Measurements from ENCODE around the gene GAB2. TPM values are rescaled to one million over a fixed set of nuclear protein-coding genes. Genes with fewer than 3 reads are reported as not detected.

Gene GAB2
- total RNA-seq, 2 experiments from 2014 or later = 7.1 to 7.5 TPM

GRCh38 chr11:78444726-78445125, 27.1 kb upstream of the GAB2 start:
- Mint-ChIP-seq H3K4me3 (no peak overlapping the region), H3K36me3 (peaks cover 5% of the 10 kb centered on the region), H3K9me3 (no peaks in the 10 kb centered on the region), H3K27ac (no peak overlapping the region), H3K4me1 (no peaks in the 10 kb centered on the region), H3K27me3 (no peaks in the 10 kb centered on the region)
- no peak for DNase-seq
- POLR2A ChIA-PET = no interaction called here
- no peak for ATAC-seq (ENCODE audit: low read depth)

DNA sequence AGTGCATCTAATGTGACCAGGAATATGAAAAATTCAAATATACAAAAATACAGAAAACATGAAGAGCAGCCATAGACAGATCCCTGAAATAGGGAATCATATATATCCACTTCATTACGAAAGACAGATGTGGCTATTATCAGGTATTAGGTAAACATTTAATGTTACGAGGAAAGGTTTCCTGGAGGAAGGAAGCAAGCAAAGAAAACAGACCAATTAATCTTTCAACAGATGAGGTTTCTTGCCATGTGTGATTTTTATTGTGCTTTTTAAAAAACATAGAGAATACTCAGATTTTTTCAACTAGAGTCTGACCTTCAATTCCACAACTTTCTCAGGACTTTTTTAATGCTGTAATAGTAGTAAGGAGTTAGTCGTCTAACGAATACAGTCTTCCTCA, 24.3 kb upstream of the GAB2 start:
- POLR2A ChIA-PET = no interaction called here
- Mint-ChIP-seq H3K27ac (no peak overlapping the region), H3K27me3 (no peaks in the 10 kb centered on the region), H3K9me3 (no peaks in the 10 kb centered on the region), H3K4me1 (no peaks in the 10 kb centered on the region), H3K4me3 (no peak overlapping the region), H3K36me3 (peaks cover 5% of the 10 kb centered on the region)
- ATAC-seq (ENCODE audit: low read depth) (no peak), DNase-seq (no peak)

DNA sequence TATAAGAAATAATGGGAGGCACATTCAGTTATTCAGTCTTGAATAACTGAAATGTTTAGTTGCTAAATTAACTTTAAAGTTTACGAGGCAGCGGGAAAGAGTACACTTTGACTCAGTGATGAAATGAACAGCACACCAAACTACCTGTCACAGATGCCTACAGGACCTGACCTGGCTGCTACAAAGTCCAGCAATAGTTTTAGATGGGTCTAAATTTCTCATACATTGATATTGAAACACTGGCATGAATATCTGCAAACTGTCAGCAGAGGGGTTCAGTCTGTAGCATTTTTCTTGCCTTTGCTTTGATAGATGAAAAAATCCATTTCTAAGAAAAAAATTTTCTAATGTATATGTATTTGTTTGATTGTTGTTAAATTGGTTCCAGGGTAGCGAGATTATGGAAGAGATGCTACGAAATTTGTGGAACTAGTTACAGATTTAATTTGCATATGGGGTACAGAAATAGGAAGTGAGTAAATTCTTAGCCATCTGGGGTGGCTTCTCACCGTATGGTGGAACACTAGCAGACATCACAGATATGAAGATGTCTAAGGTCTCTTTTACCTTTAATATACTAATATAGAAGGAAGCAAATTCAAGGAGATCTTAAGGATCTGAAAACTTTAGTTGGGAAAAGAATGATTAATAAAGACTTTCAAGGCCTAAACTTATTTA, 20.8 kb upstream of the GAB2 start:
- H3K4me1 Mint-ChIP-seq = no peaks in the 10 kb centered on the region
- ATAC-seq (ENCODE audit: low read depth) (no peak), DNase-seq (no peak)
- H3K4me3 Mint-ChIP-seq = no peak overlapping the region
- H3K36me3 Mint-ChIP-seq = peaks cover 5% of the 10 kb centered on the region
- H3K27me3 Mint-ChIP-seq = no peaks in the 10 kb centered on the region
- POLR2A ChIA-PET = no interaction called here
- peak overlapping the region; percentile 32 for H3K27ac Mint-ChIP-seq
- H3K9me3 Mint-ChIP-seq = no peaks in the 10 kb centered on the region

DNA sequence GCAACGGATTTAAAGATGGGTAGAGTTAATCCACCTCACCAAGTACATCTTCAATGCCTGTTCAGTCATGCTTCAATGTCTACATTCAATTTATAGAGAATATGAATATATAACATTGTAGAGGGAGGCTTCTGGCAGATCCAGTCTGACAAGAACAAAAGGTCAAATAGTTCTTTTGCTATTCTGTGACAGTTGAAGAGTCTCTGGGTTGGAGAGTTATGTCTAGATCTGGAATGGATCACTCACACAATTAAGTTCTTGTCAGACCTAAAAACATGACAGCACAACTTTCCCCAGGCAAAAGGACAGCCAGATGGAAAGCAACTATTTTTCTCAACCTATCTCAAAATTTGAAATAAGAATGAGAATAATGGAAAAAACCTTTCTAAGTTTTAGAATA, 15.3 kb upstream of the GAB2 start:
- Mint-ChIP-seq H3K4me1 (peaks cover 6% of the 10 kb centered on the region), H3K36me3 (peaks cover 2% of the 10 kb centered on the region), H3K9me3 (no peaks in the 10 kb centered on the region), H3K27ac (no peak overlapping the region), H3K4me3 (no peak overlapping the region), H3K27me3 (no peaks in the 10 kb centered on the region)
- POLR2A ChIA-PET = no interaction called here
- no peak for ATAC-seq (ENCODE audit: low read depth)
- DNase-seq = no peak

DNA sequence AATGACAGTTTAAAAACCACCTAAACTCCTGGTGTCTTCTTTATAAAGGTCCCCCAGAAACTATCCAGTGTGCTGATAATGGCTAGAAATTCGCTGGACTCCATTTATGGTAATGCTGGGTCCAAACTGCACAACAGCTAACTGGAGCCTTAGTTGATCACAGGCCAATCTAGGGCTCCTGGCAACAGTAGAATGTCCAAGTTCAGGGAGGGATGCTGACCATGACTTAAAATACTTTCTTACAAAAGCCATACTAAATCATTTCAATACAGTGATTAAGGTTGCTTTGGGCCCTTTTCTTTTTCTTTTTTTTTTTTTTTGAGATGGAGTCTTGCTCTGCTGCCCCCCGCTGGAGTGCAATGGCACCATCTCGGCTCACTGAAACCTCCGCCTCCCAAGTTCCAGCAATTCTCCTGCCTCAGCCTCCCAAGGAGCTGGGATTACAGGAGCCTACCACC, 14.5 kb upstream of the GAB2 start:
- Mint-ChIP-seq H3K9me3 (no peaks in the 10 kb centered on the region), H3K4me3 (no peak overlapping the region), H3K27me3 (no peaks in the 10 kb centered on the region), H3K27ac (no peak overlapping the region), H3K36me3 (peaks cover 2% of the 10 kb centered on the region), H3K4me1 (peaks cover 10% of the 10 kb centered on the region)
- POLR2A ChIA-PET = no interaction called here
- DNase-seq (no peak), ATAC-seq (ENCODE audit: low read depth) (no peak)

DNA sequence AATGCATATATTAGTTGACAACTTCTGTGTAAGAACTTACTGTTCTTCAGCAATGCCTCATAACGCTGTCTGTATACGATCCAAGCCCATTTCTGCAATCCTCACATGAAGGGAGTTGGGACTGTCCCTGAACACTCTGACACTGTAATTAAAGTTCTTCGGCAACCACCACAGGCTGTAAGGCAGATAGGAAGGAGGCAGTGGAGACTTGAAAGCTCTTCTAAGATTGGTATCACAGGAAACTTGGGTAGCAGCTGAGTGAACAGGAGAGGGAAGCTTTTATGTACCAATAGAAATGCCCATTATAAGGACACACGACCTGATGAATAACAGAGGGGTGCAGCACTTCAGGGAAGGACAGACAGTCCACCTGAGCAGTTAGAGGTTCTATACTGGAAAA, 12.0 kb upstream of the GAB2 start:
- Mint-ChIP-seq H3K4me3 (no peak overlapping the region), H3K27me3 (no peaks in the 10 kb centered on the region), H3K9me3 (no peaks in the 10 kb centered on the region), H3K27ac (peak overlapping the region; percentile 4), H3K4me1 (peaks cover 11% of the 10 kb centered on the region), H3K36me3 (peaks cover 2% of the 10 kb centered on the region)
- POLR2A ChIA-PET = interaction anchor here (1.2 kb wide), 1 partner anchor 15 kb away, joined by 3 read pairs; no protein-coding TSS in a partner anchor
- ATAC-seq (ENCODE audit: low read depth) (peak; percentile 56), DNase-seq (no peak)

DNA sequence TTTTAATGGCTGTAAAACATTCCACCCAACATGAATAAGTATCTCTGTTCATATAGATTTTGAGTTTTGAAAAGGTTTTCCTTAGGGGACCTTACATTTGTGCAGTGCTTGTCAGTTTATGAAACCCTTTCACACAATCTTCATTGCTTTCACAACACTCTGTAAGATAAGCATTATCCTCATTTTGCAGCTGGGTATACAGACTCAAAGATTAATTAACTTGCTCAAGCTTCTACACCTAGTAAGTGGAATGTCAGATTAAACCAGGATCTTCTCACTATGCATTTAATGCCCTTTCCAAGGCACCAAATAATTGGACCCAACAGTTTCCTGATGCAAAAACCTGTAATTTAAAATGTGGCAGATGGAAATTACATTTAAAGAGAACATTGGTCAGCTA, 11.6 kb upstream of the GAB2 start:
- Mint-ChIP-seq H3K27me3 (no peaks in the 10 kb centered on the region), H3K4me1 (peaks cover 14% of the 10 kb centered on the region), H3K27ac (no peak overlapping the region), H3K36me3 (peaks cover 3% of the 10 kb centered on the region), H3K9me3 (no peaks in the 10 kb centered on the region), H3K4me3 (no peak overlapping the region)
- ATAC-seq (ENCODE audit: low read depth) (no peak), DNase-seq (no peak)
- POLR2A ChIA-PET = interaction anchor here (1.2 kb wide), 1 partner anchor 14 kb away, joined by 3 read pairs; no protein-coding TSS in a partner anchor

- H3K27ac Mint-ChIP-seq = no peak overlapping the region
- H3K9me3 Mint-ChIP-seq = no peaks in the 10 kb centered on the region
- H3K36me3 Mint-ChIP-seq = peaks cover 5% of the 10 kb centered on the region
- no peak overlapping the region for H3K4me3 Mint-ChIP-seq
- POLR2A ChIA-PET = no interaction called here
- no peak for ATAC-seq (ENCODE audit: low read depth)
- H3K27me3 Mint-ChIP-seq = no peaks in the 10 kb centered on the region
- DNase-seq = no peak
- peaks cover 16% of the 10 kb centered on the region for H3K4me1 Mint-ChIP-seq
Observed at GRCh38 chr11:78428773-78429172, 11.2 kb upstream of the GAB2 start.

DNA sequence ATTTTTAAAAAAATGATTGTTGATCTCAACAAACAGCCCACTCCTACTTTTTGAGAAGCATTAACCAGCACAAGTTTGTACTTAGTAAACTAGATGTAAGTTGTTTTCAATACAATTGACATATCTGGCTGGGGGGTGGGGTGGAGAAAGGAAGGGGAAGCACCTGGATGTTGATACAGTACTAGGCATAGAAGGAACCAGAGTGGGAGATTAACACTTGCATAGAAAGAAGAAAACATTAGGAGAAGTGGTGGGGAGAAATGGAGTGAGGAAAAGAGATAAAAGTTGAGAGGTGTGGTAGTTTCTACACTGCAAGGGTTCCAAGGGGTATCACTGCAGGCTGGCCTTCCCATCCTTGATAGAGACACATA, 10.6 kb upstream of the GAB2 start:
- no peaks in the 10 kb centered on the region for H3K27me3 Mint-ChIP-seq
- no peak for ATAC-seq (ENCODE audit: low read depth)
- no peak for DNase-seq
- peaks cover 16% of the 10 kb centered on the region for H3K4me1 Mint-ChIP-seq
- H3K9me3 Mint-ChIP-seq = no peaks in the 10 kb centered on the region
- no peak overlapping the region for H3K4me3 Mint-ChIP-seq
- H3K27ac Mint-ChIP-seq = no peak overlapping the region
- POLR2A ChIA-PET = no interaction called here
- H3K36me3 Mint-ChIP-seq = peaks cover 5% of the 10 kb centered on the region

- H3K4me1 Mint-ChIP-seq = peaks cover 16% of the 10 kb centered on the region
Observed at GRCh38 chr11:78427615-78428265, 10.1 kb upstream of the GAB2 start.

GRCh38 chr11:78426845-78427244, 9.2 kb upstream of the GAB2 start:
- ATAC-seq (ENCODE audit: low read depth) = no peak
- POLR2A ChIA-PET = interaction anchor here (0.9 kb wide), 1 partner anchor 9 kb away, joined by 3 read pairs; no protein-coding TSS in a partner anchor
- Mint-ChIP-seq H3K4me3 (no peak overlapping the region), H3K27ac (no peak overlapping the region), H3K36me3 (peaks cover 5% of the 10 kb centered on the region), H3K4me1 (peaks cover 16% of the 10 kb centered on the region), H3K27me3 (no peaks in the 10 kb centered on the region), H3K9me3 (no peaks in the 10 kb centered on the region)
- DNase-seq = no peak

More at GRCh38 chr11:78427615-78428265, 10.1 kb upstream of the GAB2 start:
- DNase-seq = no peak
- H3K36me3 Mint-ChIP-seq = peaks cover 5% of the 10 kb centered on the region
- ATAC-seq (ENCODE audit: low read depth) = no peak
- H3K27me3 Mint-ChIP-seq = no peaks in the 10 kb centered on the region
- POLR2A ChIA-PET = no interaction called here
- H3K9me3 Mint-ChIP-seq = no peaks in the 10 kb centered on the region
- no peak overlapping the region for H3K27ac Mint-ChIP-seq
- no peak overlapping the region for H3K4me3 Mint-ChIP-seq

DNA sequence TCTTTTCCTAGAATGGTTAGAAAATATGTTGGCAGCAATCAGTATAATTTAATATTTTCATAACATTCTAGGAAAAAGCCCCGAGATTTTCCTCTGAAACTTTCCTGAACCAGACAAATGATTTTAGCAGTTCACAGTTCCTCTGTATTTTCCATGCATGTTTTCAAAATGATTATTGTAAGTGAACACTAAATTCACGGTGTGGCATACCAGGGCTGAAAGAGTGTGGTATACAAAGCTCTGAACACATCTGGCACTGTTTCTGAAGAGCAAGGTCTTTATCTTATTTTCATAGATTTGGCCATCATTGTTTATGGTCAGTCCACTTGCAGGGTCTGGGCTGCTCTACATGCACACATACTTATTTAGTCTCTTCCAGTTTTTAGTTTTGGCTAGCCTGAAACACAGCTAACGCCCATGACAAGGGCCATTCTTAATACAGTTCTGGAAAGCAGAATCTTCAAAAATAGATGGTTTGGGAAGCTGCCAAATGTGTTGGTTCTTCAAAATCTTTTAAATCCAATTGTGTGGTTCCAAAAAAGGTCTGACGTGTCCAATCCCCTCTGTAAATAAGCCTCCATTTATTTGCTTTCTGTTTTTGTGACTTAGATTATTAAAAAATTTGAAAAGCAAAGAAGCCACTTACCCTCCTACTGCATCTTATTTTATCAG, 7.9 kb upstream of the GAB2 start:
- DNase-seq (no peak), ATAC-seq (ENCODE audit: low read depth) (no peak)
- no peaks in the 10 kb centered on the region for H3K9me3 Mint-ChIP-seq
- no peak overlapping the region for H3K4me3 Mint-ChIP-seq
- H3K4me1 Mint-ChIP-seq = peaks cover 23% of the 10 kb centered on the region
- no peak overlapping the region for H3K27ac Mint-ChIP-seq
- H3K27me3 Mint-ChIP-seq = no peaks in the 10 kb centered on the region
- POLR2A ChIA-PET = interaction anchor here (1.2 kb wide), 1 partner anchor 198 kb away, joined by 5 read pairs; no protein-coding TSS in a partner anchor
- peaks cover 5% of the 10 kb centered on the region for H3K36me3 Mint-ChIP-seq

- H3K9me3 Mint-ChIP-seq = no peaks in the 10 kb centered on the region
- H3K27me3 Mint-ChIP-seq = peaks cover 6% of the 10 kb centered on the region
- ATAC-seq (ENCODE audit: low read depth) = peak; percentile 27
- DNase-seq = no peak
- POLR2A ChIA-PET = no interaction called here
- H3K27ac Mint-ChIP-seq = peak overlapping the region; percentile 82
- H3K4me3 Mint-ChIP-seq = peak overlapping the region; percentile 56
- H3K4me1 Mint-ChIP-seq = peaks cover 26% of the 10 kb centered on the region
- H3K36me3 Mint-ChIP-seq = peaks cover 5% of the 10 kb centered on the region
Observed at GRCh38 chr11:78424334-78425270, 7.0 kb upstream of the GAB2 start.

All from activated naive CD8-positive, alpha-beta T cell treated with anti-CD3 and anti-CD28 coated beads, Interleukin-2, amount 10 ng/mL, durations not matched to agents 7 days and 5 days (primary cell).